ENCODE measurements around the gene ZNF518A. TPM values are rescaled to one million over a fixed set of nuclear protein-coding genes. Genes with fewer than 3 reads are reported as not detected.

ZNF518A gene
- total and polyA plus RNA-seq, 2 of the 13 experiments (the other 11 are each of a cell fraction or from before 2014, with no cell fraction given) = 21.7 to 37.1 TPM

- TF ChIP-seq FOXK1 (CRISPR knock-in tag; IDR thresholded peaks at IDR 0.05; ENCODE audit: borderline replicate concordance, low read depth) (peak; percentile 55; the same call in 1 of the 2 replicates), CENPT (CRISPR knock-in tag; IDR thresholded peaks at IDR 0.05; ENCODE audit: low read depth) (no peak), ATF1 (CRISPR knock-in tag; IDR thresholded peaks at IDR 0.05) (peak; percentile 77), ZFP90 (CRISPR knock-in tag; IDR thresholded peaks at IDR 0.05; ENCODE audit: borderline replicate concordance) (peak; percentile 84), ZNF790 (CRISPR knock-in tag; IDR thresholded peaks at IDR 0.05; ENCODE audit: borderline replicate concordance) (peak; percentile 88; the same call in 1 of the 2 replicates), NFIC (IDR thresholded peaks at IDR 0.05; ENCODE audit: low read length) (peak; percentile 69; the same call in 1 of the 2 replicates), ZNF354B (CRISPR knock-in tag; IDR thresholded peaks at IDR 0.05) (0 out of 2 replicates have a peak, but pooled peaks have one; percentile 39), ZNF138 (CRISPR knock-in tag; IDR thresholded peaks at IDR 0.05; ENCODE audit: low read depth) (0 out of 2 replicates have a peak, but pooled peaks have one; percentile 27), ZNF660 (CRISPR knock-in tag; IDR thresholded peaks at IDR 0.05; ENCODE audit: borderline replicate concordance, low read depth) (no peak), ZNF878 (CRISPR knock-in tag; IDR thresholded peaks at IDR 0.05) (peak; percentile 28; the same call in 1 of the 2 replicates), TMF1 (CRISPR knock-in tag; IDR thresholded peaks at IDR 0.05; ENCODE audit: low read depth) (peak; percentile 47; the same call in 1 of the 2 replicates), FOXP4 (CRISPR knock-in tag; IDR thresholded peaks at IDR 0.05) (peak; percentile 3; the same call in 1 of the 2 replicates), ZNF724P (CRISPR knock-in tag; IDR thresholded peaks at IDR 0.05; ENCODE audit: borderline replicate concordance) (peak; percentile 57; the same call in 1 of the 2 replicates), ZKSCAN5 (CRISPR knock-in tag; IDR thresholded peaks at IDR 0.05) (peak; percentile 17; the same call in 1 of the 2 replicates), BRD4 (CRISPR knock-in tag; IDR thresholded peaks at IDR 0.05) (peak; percentile 99), ARNTL (CRISPR knock-in tag; IDR thresholded peaks at IDR 0.05) (peak; percentile 45; the same call in 1 of the 2 replicates), TAF1 (CRISPR knock-in tag; IDR thresholded peaks at IDR 0.05) (peak; percentile 95), PHF20 (CRISPR knock-in tag; IDR thresholded peaks at IDR 0.05) (peak; percentile 94), ZNF766 (CRISPR knock-in tag; IDR thresholded peaks at IDR 0.05; ENCODE audit: borderline replicate concordance) (peak; percentile 60; the same call in 1 of the 2 replicates), ZNF616 (CRISPR knock-in tag; IDR thresholded peaks at IDR 0.05; ENCODE audit: low read depth) (no peak)
- TF ChIP-seq, protein P1, sequence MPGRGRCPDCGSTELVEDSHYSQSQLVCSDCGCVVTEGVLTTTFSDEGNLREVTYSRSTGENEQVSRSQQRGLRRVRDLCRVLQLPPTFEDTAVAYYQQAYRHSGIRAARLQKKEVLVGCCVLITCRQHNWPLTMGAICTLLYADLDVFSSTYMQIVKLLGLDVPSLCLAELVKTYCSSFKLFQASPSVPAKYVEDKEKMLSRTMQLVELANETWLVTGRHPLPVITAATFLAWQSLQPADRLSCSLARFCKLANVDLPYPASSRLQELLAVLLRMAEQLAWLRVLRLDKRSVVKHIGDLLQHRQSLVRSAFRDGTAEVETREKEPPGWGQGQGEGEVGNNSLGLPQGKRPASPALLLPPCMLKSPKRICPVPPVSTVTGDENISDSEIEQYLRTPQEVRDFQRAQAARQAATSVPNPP (CRISPR knock-in tag; IDR thresholded peaks at IDR 0.05) = peak; percentile 44; the same call in 1 of the 2 replicates
- TF ChIP-seq, protein P2, sequence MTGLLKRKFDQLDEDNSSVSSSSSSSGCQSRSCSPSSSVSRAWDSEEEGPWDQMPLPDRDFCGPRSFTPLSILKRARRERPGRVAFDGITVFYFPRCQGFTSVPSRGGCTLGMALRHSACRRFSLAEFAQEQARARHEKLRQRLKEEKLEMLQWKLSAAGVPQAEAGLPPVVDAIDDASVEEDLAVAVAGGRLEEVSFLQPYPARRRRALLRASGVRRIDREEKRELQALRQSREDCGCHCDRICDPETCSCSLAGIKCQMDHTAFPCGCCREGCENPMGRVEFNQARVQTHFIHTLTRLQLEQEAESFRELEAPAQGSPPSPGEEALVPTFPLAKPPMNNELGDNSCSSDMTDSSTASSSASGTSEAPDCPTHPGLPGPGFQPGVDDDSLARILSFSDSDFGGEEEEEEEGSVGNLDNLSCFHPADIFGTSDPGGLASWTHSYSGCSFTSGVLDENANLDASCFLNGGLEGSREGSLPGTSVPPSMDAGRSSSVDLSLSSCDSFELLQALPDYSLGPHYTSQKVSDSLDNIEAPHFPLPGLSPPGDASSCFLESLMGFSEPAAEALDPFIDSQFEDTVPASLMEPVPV (CRISPR knock-in tag; IDR thresholded peaks at IDR 0.05) = peak; percentile 57; the same call in 1 of the 2 replicates
- TF ChIP-seq, protein P3, sequence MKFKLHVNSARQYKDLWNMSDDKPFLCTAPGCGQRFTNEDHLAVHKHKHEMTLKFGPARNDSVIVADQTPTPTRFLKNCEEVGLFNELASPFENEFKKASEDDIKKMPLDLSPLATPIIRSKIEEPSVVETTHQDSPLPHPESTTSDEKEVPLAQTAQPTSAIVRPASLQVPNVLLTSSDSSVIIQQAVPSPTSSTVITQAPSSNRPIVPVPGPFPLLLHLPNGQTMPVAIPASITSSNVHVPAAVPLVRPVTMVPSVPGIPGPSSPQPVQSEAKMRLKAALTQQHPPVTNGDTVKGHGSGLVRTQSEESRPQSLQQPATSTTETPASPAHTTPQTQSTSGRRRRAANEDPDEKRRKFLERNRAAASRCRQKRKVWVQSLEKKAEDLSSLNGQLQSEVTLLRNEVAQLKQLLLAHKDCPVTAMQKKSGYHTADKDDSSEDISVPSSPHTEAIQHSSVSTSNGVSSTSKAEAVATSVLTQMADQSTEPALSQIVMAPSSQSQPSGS (CRISPR knock-in tag; IDR thresholded peaks at IDR 0.05) = peak; percentile 85; the same call in 1 of the 2 replicates
Measured at GRCh38 chr10:96129387-96130325, at the start of gene ZNF518A (continued).
